HEK293 (cell line): ENCODE results near the gene PLA2G3.
A peak's percentile ranks its signal among the peaks of the same experiment; 100 is the strongest.

ENCODE experiments used
- CTCF ChIA-PET: fragments of 350-600 bp; formaldehyde crosslinking; extraction: SDS; loops from one replicate; lab custom pipeline; 2021; ENCODE audit warnings: antibody characterized with exemption; lab: Yijun Ruan, JAX
- POLR2A ChIA-PET: fragments of 300-600 bp; formaldehyde crosslinking; extraction: SDS; loops from one replicate; lab custom pipeline; 2020; ENCODE audit warnings: antibody characterized with exemption, inconsistent platforms; lab: Yijun Ruan, JAX
- H3K27ac ChIP-seq: fragments of 200-500 bp; sonication (Bioruptor generic); 2 replicates; pipeline ENCODE4 v1.5.1; 2014; ENCODE audit warnings: low read depth, low read length, control low read depth, inconsistent platforms; ENCODE audit errors: extremely low read depth
- H3K36me3 ChIP-seq, 2 experiments: fragments of 200-500 bp in 1 of 2; sonication (Bioruptor generic) in 1 of 2; 1 replicate in 1 of 2; 2 replicates in 1 of 2; pipeline ENCODE4 v1.5.1; 2014 to 2017; ENCODE audit warnings: inconsistent platforms in 2 of 2, low read length in 2 of 2; ENCODE audit not compliant: control insufficient read depth in 2 of 2, insufficient read depth in 1 of 2
- H3K4me1 ChIP-seq: fragments of 200-500 bp; sonication (Bioruptor generic); 2 replicates; pipeline ENCODE4 v1.5.1; 2014; ENCODE audit warnings: mild to moderate bottlenecking, low read length, inconsistent platforms; ENCODE audit not compliant: control insufficient read depth, insufficient read depth
- H3K4me3 ChIP-seq: 2 replicates; pipeline ENCODE4 v1.5.1; 2011; ENCODE audit warnings: low read depth, mild to moderate bottlenecking, control low read depth, low read length, moderate library complexity
- H3K9me3 ChIP-seq: fragments of 200-500 bp; sonication (Bioruptor generic); 2 replicates; pipeline ENCODE4 v1.5.1; 2014; ENCODE audit warnings: low read depth, low read length, inconsistent platforms; ENCODE audit not compliant: control insufficient read depth, insufficient read depth
- ZBTB8A ChIP-seq: fragments of 450-650 bp; formaldehyde crosslinking; IDR thresholded peaks from 2 replicates; pipeline ENCODE4 v1.5.1; 2016; ENCODE audit warnings: missing biosample characterization, missing genetic modification characterization
- ZNF10 ChIP-seq: fragments of 450-650 bp; formaldehyde crosslinking; IDR thresholded peaks from 2 replicates; pipeline ENCODE4 v1.5.1; 2017; ENCODE audit warnings: missing biosample characterization, missing genetic modification characterization
- ZNF184 ChIP-seq: fragments of 450-650 bp; IDR thresholded peaks from 2 replicates; pipeline ENCODE4 v1.5.1; 2018; ENCODE audit warnings: missing biosample characterization, mild to moderate bottlenecking, missing genetic modification characterization
- ZNF211 ChIP-seq: fragments of 450-650 bp; formaldehyde crosslinking; IDR thresholded peaks from 2 replicates; pipeline ENCODE4 v1.5.1; 2016; ENCODE audit warnings: low read depth, missing biosample characterization, missing genetic modification characterization
- ZNF223 ChIP-seq: fragments of 450-650 bp; formaldehyde crosslinking; IDR thresholded peaks from 2 replicates; pipeline ENCODE4 v1.5.1; 2016; ENCODE audit warnings: missing biosample characterization, missing genetic modification characterization
- ZNF37A ChIP-seq: fragments of 450-650 bp; IDR thresholded peaks from 2 replicates; pipeline ENCODE4 v1.5.1; 2018; ENCODE audit warnings: missing biosample characterization, missing genetic modification characterization
- ZNF571 ChIP-seq: fragments of 450-650 bp; formaldehyde crosslinking; IDR thresholded peaks from 2 replicates; pipeline ENCODE4 v1.5.0; 2017; ENCODE audit warnings: missing biosample characterization, missing genetic modification characterization
- ZNF610 ChIP-seq: fragments of 450-650 bp; formaldehyde crosslinking; IDR thresholded peaks from 2 replicates; pipeline ENCODE4 v1.5.1; 2016; ENCODE audit warnings: missing biosample characterization, missing genetic modification characterization, borderline replicate concordance
- ZNF664 ChIP-seq: fragments of 450-650 bp; formaldehyde crosslinking; IDR thresholded peaks from 2 replicates; pipeline ENCODE4 v1.5.1; 2016; ENCODE audit warnings: missing biosample characterization, missing genetic modification characterization
- ZNF768 ChIP-seq: fragments of 450-650 bp; formaldehyde crosslinking; IDR thresholded peaks from 2 replicates; pipeline ENCODE4 v1.5.1; 2018; ENCODE audit warnings: missing biosample characterization, mild to moderate bottlenecking, missing genetic modification characterization
- ZNF837 ChIP-seq: fragments of 450-650 bp; formaldehyde crosslinking; IDR thresholded peaks from 2 replicates; pipeline ENCODE4 v1.5.1; 2016; ENCODE audit warnings: missing biosample characterization, missing genetic modification characterization
- ZXDB ChIP-seq: fragments of 450-650 bp; formaldehyde crosslinking; IDR thresholded peaks from 2 replicates; pipeline ENCODE4 v1.5.1; 2016; ENCODE audit warnings: missing biosample characterization, missing genetic modification characterization
- TF ChIP-seq, protein P1 (sequence below): fragments of 450-650 bp; formaldehyde crosslinking; IDR thresholded peaks from 2 replicates; pipeline ENCODE4 v1.5.1; 2017; ENCODE audit warnings: missing biosample characterization, mild to moderate bottlenecking, missing genetic modification characterization, moderate library complexity
- TF ChIP-seq, protein P2 (sequence below): fragments of 450-650 bp; formaldehyde crosslinking; IDR thresholded peaks from 2 replicates; pipeline ENCODE4 v1.5.1; 2016; ENCODE audit warnings: missing biosample characterization, missing genetic modification characterization
- TF ChIP-seq, protein P3 (sequence below): fragments of 450-650 bp; formaldehyde crosslinking; IDR thresholded peaks from 2 replicates; pipeline ENCODE4 v1.5.1; 2017; ENCODE audit warnings: missing biosample characterization, missing genetic modification characterization
- TF ChIP-seq, protein P4 (sequence below): fragments of 450-650 bp; formaldehyde crosslinking; IDR thresholded peaks from 2 replicates; pipeline ENCODE4 v1.5.1; 2016; ENCODE audit warnings: missing biosample characterization, missing genetic modification characterization
- TF ChIP-seq, protein P5 (sequence below): fragments of 450-650 bp; formaldehyde crosslinking; IDR thresholded peaks from 2 replicates; pipeline ENCODE4 v1.5.1; 2016; ENCODE audit warnings: missing biosample characterization, missing genetic modification characterization
- TF ChIP-seq, protein P6 (sequence below): sonication (generic); formaldehyde crosslinking; IDR thresholded peaks from 2 replicates; pipeline ENCODE4 v1.8.1; 2022; ENCODE audit warnings: mild to moderate bottlenecking, moderate library complexity, missing genetic modification reagents
- TF ChIP-seq, protein P7 (sequence below): fragments of 450-650 bp; formaldehyde crosslinking; IDR thresholded peaks from 2 replicates; pipeline ENCODE4 v1.5.1; 2016; ENCODE audit warnings: missing biosample characterization, missing genetic modification characterization

PLA2G3 gene

DNA sequence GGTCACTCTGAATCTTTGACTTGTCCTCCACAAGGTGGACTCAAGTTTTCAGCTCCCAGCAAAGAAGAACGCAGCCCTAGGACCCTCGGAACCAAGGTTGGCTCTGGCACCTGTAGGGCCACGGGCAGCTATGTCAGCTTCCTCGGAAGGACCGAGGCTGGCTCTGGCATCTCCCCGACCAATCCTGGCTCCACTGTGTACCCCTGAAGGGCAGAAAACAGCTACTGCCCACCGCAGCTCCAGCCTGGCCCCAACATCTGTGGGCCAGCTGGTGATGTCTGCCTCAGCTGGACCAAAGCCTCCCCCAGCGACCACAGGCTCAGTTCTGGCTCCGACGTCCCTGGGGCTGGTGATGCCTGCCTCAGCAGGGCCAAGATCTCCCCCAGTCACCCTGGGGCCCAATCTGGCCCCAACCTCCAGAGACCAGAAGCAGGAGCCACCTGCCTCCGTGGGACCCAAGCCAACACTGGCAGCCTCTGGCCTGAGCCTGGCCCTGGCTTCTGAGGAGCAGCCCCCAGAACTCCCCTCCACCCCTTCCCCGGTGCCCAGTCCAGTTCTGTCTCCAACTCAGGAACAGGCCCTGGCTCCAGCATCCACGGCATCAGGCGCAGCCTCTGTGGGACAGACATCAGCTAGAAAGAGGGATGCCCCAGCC is 15.4 kb downstream of the PLA2G3 start:
- ChIA-PET POLR2A (interaction anchor here (0.8 to 1.5 kb wide), 2 partner anchors 17 to 44 kb away, joined by 3 read pairs; partner anchors contain the start of genes SELENOM and SMTN), CTCF (interaction anchor here (0.7 to 1.2 kb wide), 4 partner anchors 10 to 43 kb away, joined by 3 to 6 read pairs (median 4); partner anchors contain the start of gene SELENOM)
- TF ChIP-seq, protein P1, sequence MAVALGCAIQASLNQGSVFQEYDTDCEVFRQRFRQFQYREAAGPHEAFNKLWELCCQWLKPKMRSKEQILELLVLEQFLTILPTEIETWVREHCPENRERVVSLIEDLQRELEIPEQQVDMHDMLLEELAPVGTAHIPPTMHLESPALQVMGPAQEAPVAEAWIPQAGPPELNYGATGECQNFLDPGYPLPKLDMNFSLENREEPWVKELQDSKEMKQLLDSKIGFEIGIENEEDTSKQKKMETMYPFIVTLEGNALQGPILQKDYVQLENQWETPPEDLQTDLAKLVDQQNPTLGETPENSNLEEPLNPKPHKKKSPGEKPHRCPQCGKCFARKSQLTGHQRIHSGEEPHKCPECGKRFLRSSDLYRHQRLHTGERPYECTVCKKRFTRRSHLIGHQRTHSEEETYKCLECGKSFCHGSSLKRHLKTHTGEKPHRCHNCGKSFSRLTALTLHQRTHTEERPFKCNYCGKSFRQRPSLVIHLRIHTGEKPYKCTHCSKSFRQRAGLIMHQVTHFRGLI (tag by site-specific recombination), result no peak
- TF ChIP-seq, protein P2, sequence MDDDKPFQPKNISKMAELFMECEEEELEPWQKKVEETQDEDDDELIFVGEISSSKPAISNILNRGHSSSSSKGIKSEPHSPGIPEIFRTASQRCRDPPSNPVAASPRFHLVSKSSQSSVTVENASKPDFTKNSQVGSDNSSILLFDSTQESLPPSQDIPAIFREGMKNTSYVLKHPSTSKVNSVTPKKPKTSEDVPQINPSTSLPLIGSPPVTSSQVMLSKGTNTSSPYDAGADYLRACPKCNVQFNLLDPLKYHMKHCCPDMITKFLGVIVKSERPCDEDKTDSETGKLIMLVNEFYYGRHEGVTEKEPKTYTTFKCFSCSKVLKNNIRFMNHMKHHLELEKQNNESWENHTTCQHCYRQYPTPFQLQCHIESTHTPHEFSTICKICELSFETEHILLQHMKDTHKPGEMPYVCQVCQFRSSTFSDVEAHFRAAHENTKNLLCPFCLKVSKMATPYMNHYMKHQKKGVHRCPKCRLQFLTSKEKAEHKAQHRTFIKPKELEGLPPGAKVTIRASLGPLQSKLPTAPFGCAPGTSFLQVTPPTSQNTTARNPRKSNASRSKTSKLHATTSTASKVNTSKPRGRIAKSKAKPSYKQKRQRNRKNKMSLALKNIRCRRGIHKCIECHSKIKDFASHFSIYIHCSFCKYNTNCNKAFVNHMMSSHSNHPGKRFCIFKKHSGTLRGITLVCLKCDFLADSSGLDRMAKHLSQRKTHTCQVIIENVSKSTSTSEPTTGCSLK, result no peak
- TF ChIP-seq, protein P3, sequence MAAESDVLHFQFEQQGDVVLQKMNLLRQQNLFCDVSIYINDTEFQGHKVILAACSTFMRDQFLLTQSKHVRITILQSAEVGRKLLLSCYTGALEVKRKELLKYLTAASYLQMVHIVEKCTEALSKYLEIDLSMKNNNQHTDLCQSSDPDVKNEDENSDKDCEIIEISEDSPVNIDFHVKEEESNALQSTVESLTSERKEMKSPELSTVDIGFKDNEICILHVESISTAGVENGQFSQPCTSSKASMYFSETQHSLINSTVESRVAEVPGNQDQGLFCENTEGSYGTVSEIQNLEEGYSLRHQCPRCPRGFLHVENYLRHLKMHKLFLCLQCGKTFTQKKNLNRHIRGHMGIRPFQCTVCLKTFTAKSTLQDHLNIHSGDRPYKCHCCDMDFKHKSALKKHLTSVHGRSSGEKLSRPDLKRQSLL, result peak; percentile 75; the same call in 1 of the 2 replicates
- Histone ChIP-seq H3K9me3 (no peaks in the 10 kb centered on the region), H3K4me1 (0 out of 2 replicates have a peak, but pooled peaks cover 2% of the 10 kb centered on the region), H3K36me3 (peaks cover 0 to 8% of the 10 kb centered on the region in 2 experiments; a peak in 2 of 3 replicates), H3K27ac (no peak overlapping the region), H3K4me3 (no peak overlapping the region)

DNA sequence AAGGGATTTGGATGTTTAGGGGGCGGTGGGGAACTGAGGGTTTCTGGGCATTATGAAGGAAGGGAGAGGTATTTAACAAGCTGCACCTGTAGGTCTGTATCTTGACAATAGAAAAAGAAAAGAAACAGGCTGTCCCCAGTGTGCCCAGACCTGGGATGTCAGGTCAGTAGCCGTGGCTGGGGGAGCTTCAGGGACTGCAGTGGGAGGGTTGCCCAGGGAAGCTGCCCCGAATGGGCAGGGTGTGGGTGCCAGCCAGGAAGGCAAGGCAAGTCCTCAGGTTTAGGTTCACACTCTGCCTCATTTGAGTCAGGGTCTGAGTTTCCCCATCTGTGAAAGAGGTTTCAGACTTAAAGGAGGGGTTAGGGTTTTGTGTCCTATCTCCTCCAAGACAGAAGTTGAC is 16.0 kb downstream of the PLA2G3 start:
- Histone ChIP-seq H3K4me3 (no peak overlapping the region), H3K36me3 (peaks cover 0 to 8% of the 10 kb centered on the region in 2 experiments; a peak in 1 of 3 replicates), H3K4me1 (0 out of 2 replicates have a peak, but pooled peaks cover 2% of the 10 kb centered on the region)
- CTCF ChIA-PET, result interaction anchor here (0.7 to 1.2 kb wide), 4 partner anchors 9 to 42 kb away, joined by 3 to 6 read pairs (median 4); partner anchors contain the start of gene SELENOM
- no peak for TF ChIP-seq ZNF184 (tag by site-specific recombination)
- no peak for TF ChIP-seq ZNF211 (tag by site-specific recombination)
- no peak for TF ChIP-seq ZNF610 (tag by site-specific recombination)
- TF ChIP-seq ZNF10, result no peak
- TF ChIP-seq, protein P4, sequence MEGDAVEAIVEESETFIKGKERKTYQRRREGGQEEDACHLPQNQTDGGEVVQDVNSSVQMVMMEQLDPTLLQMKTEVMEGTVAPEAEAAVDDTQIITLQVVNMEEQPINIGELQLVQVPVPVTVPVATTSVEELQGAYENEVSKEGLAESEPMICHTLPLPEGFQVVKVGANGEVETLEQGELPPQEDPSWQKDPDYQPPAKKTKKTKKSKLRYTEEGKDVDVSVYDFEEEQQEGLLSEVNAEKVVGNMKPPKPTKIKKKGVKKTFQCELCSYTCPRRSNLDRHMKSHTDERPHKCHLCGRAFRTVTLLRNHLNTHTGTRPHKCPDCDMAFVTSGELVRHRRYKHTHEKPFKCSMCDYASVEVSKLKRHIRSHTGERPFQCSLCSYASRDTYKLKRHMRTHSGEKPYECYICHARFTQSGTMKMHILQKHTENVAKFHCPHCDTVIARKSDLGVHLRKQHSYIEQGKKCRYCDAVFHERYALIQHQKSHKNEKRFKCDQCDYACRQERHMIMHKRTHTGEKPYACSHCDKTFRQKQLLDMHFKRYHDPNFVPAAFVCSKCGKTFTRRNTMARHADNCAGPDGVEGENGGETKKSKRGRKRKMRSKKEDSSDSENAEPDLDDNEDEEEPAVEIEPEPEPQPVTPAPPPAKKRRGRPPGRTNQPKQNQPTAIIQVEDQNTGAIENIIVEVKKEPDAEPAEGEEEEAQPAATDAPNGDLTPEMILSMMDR (tag by site-specific recombination), result no peak
- no peak for TF ChIP-seq ZNF37A (tag by site-specific recombination)
- TF ChIP-seq ZNF571, result no peak
- TF ChIP-seq ZNF664, result no peak
- no peak for TF ChIP-seq ZNF837 (tag by site-specific recombination)
- no peak for TF ChIP-seq ZNF223 (tag by site-specific recombination)
- TF ChIP-seq, all 188 proteins: peak for 0
- POLR2A ChIA-PET, result interaction anchor here (0.8 to 1.5 kb wide), 2 partner anchors 17 to 43 kb away, joined by 3 read pairs; partner anchors contain the start of genes SELENOM and SMTN
- Histone ChIP-seq H3K9me3 (no peaks in the 10 kb centered on the region), H3K27ac (no peak overlapping the region)

DNA sequence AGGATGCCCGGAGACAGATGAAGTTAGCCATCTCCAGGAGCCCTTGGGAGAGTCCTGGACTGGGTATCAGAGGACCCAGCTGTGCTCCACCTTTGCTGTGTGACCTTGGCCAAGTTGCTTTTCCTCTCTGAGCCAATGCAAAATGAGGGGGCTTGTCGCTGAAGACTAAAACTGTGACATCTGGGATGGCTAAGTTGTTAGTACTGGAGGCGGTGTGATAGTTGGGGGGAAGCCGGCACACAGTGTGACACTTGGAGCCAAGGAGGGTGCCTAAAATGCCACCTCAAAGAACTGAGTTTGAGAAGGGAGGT is 17.1 kb downstream of the PLA2G3 start:
- POLR2A ChIA-PET, result interaction anchor here (1.2 to 1.5 kb wide), 4 partner anchors 13 to 89 kb away, joined by 3 to 7 read pairs (median 4); partner anchors contain the start of genes LIMK2, RNF185 and SELENOM
- H3K4me1 ChIP-seq, result 0 out of 2 replicates have a peak, but pooled peaks cover 2% of the 10 kb centered on the region
- TF ChIP-seq, protein P5, sequence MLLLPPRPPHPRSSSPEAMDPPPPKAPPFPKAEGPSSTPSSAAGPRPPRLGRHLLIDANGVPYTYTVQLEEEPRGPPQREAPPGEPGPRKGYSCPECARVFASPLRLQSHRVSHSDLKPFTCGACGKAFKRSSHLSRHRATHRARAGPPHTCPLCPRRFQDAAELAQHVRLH (tag by site-specific recombination), result 0 out of 2 replicates have a peak, but pooled peaks have one; percentile 17
- TF ChIP-seq ZNF768, result peak; percentile 97
- TF ChIP-seq, protein P6, sequence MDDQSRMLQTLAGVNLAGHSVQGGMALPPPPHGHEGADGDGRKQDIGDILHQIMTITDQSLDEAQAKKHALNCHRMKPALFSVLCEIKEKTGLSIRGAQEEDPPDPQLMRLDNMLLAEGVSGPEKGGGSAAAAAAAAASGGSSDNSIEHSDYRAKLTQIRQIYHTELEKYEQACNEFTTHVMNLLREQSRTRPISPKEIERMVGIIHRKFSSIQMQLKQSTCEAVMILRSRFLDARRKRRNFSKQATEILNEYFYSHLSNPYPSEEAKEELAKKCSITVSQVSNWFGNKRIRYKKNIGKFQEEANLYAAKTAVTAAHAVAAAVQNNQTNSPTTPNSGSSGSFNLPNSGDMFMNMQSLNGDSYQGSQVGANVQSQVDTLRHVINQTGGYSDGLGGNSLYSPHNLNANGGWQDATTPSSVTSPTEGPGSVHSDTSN (CRISPR knock-in tag), result no peak
- TF ChIP-seq, protein P7, sequence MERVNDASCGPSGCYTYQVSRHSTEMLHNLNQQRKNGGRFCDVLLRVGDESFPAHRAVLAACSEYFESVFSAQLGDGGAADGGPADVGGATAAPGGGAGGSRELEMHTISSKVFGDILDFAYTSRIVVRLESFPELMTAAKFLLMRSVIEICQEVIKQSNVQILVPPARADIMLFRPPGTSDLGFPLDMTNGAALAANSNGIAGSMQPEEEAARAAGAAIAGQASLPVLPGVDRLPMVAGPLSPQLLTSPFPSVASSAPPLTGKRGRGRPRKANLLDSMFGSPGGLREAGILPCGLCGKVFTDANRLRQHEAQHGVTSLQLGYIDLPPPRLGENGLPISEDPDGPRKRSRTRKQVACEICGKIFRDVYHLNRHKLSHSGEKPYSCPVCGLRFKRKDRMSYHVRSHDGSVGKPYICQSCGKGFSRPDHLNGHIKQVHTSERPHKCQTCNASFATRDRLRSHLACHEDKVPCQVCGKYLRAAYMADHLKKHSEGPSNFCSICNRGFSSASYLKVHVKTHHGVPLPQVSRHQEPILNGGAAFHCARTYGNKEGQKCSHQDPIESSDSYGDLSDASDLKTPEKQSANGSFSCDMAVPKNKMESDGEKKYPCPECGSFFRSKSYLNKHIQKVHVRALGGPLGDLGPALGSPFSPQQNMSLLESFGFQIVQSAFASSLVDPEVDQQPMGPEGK (tag by site-specific recombination), result no peak
- TF ChIP-seq ZNF223 (tag by site-specific recombination), result 0 out of 2 replicates have a peak, but pooled peaks have one; percentile 89
- TF ChIP-seq ZBTB8A (tag by site-specific recombination), result 0 out of 2 replicates have a peak, but pooled peaks have one; percentile 3
- 0 out of 2 replicates have a peak, but pooled peaks have one; percentile 55 for TF ChIP-seq ZXDB
- CTCF ChIA-PET, result interaction anchor here (1.2 kb wide), 1 partner anchor 16 kb away, joined by 5 read pairs; the partner anchor contains the start of gene SELENOM
- peak overlapping the region; percentile 59 for H3K4me3 ChIP-seq
- H3K36me3 ChIP-seq, result peaks cover 0 to 4% of the 10 kb centered on the region in 2 experiments; a peak in 1 of 3 replicates
- H3K27ac ChIP-seq, result no peak overlapping the region; the same call in 1 of the 2 replicates
- H3K9me3 ChIP-seq, result no peaks in the 10 kb centered on the region
